ENCODE measurements around the gene SERPINB3. TPM values are rescaled to one million over a fixed set of nuclear protein-coding genes. Genes with fewer than 3 reads are reported as not detected.

SERPINB3 gene
- total RNA-seq, 1 donor from 2014 or later: not detected

DNA sequence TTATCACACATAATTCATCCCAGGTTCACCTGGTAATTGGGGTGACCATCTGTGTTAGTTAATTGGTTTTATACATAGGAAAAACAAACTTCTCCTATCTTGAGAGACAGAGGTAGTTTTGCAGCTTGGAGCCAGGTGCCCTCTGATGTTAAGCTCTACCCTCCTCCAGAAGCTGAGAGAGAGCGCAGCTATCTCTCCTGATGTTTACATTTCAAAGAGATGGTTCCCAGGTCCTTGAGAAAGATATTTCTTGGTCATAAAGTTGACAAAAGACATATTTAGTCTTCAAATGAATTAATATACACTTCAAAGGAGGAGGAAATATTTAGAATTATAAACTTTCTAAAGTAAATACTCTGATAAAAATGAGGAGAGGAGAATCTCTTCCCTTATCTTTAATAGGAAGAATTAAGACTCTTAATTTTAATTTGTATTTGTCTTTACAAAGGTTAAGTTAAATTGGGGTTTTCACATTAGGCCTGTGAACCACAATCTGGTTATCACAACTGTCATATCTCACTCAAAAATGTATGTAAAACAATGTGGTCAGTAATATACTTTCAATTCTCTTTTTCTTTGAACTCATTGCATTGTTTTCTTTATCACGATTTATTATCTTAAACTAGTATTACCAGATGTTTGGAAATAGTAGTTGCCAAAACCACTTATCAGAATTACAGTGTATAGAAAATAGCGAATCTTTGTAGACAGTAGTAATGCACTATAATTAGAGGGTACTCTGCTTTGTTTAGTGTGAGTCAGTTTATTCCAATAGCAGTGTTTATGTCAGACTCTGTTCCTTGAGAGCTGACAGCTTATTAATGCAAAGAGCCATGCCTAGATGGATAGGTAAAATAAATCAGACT, 44.4 kb downstream of the SERPINB3 start:
- TF ChIP-seq, protein P1, sequence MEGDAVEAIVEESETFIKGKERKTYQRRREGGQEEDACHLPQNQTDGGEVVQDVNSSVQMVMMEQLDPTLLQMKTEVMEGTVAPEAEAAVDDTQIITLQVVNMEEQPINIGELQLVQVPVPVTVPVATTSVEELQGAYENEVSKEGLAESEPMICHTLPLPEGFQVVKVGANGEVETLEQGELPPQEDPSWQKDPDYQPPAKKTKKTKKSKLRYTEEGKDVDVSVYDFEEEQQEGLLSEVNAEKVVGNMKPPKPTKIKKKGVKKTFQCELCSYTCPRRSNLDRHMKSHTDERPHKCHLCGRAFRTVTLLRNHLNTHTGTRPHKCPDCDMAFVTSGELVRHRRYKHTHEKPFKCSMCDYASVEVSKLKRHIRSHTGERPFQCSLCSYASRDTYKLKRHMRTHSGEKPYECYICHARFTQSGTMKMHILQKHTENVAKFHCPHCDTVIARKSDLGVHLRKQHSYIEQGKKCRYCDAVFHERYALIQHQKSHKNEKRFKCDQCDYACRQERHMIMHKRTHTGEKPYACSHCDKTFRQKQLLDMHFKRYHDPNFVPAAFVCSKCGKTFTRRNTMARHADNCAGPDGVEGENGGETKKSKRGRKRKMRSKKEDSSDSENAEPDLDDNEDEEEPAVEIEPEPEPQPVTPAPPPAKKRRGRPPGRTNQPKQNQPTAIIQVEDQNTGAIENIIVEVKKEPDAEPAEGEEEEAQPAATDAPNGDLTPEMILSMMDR (IDR thresholded peaks at IDR 0.05; ENCODE audit: unreplicated experiment): no peak
- no peaks in the 10 kb centered on the region for H3K27me3 Mint-ChIP-seq (ENCODE audit: unreplicated experiment)
- H3K36me3 Mint-ChIP-seq (ENCODE audit: low read depth, unreplicated experiment): no peaks in the 10 kb centered on the region

DNA sequence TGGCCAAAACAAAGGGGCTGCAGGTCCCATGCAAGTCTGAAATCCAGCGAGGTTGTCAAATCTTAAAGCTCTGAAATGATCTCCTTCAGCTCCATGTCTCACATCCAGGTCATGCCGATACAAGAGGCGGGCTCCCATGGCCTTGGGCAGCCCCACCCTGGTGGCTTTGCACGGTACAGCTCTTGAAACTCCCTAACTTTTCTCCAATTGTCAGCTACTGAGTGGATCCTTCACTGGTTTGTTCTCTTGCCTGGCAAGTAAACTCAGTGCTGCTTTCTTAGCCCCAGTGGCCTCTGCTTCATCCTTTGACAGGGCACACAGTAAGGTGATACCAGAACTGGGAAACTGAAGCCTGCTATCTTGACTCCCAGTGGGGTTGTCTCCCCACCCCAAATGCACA, 48.3 kb downstream of the SERPINB3 start:
- no peak overlapping the region for H3K4me3 Mint-ChIP-seq (ENCODE audit: unreplicated experiment)
- no peaks in the 10 kb centered on the region for H3K36me3 Mint-ChIP-seq (ENCODE audit: low read depth, unreplicated experiment)
- no peak for DNase-seq (ENCODE audit: low spot score)
- H3K9me3 Mint-ChIP-seq (ENCODE audit: unreplicated experiment): no peaks in the 10 kb centered on the region
- no peak overlapping the region for H3K27ac Mint-ChIP-seq (ENCODE audit: unreplicated experiment)
- H3K4me1 Mint-ChIP-seq (ENCODE audit: unreplicated experiment): no peaks in the 10 kb centered on the region
- TF ChIP-seq, protein P1 (IDR thresholded peaks at IDR 0.05; ENCODE audit: unreplicated experiment): no peak
- H3K27me3 Mint-ChIP-seq (ENCODE audit: unreplicated experiment): no peaks in the 10 kb centered on the region

More for the DNA sequence above, 44.4 kb downstream of the SERPINB3 start:
- no peak overlapping the region for H3K4me3 Mint-ChIP-seq (ENCODE audit: unreplicated experiment)
- no peaks in the 10 kb centered on the region for H3K4me1 Mint-ChIP-seq (ENCODE audit: unreplicated experiment)
- H3K27ac Mint-ChIP-seq (ENCODE audit: unreplicated experiment): no peak overlapping the region
- DNase-seq (ENCODE audit: low spot score): no peak
- no peaks in the 10 kb centered on the region for H3K9me3 Mint-ChIP-seq (ENCODE audit: unreplicated experiment)

- Mint-ChIP-seq H3K4me1 (ENCODE audit: unreplicated experiment) (no peaks in the 10 kb centered on the region), H3K36me3 (ENCODE audit: low read depth, unreplicated experiment) (no peaks in the 10 kb centered on the region), H3K27me3 (ENCODE audit: unreplicated experiment) (peaks cover 4% of the 10 kb centered on the region), H3K9me3 (ENCODE audit: unreplicated experiment) (no peaks in the 10 kb centered on the region), H3K27ac (ENCODE audit: unreplicated experiment) (no peak overlapping the region), H3K4me3 (ENCODE audit: unreplicated experiment) (no peak overlapping the region)
- TF ChIP-seq, protein P1 (IDR thresholded peaks at IDR 0.05; ENCODE audit: unreplicated experiment): no peak
- no peak for DNase-seq (ENCODE audit: low spot score)
These were observed 55.2 kb downstream of the SERPINB3 start for GRCh38 chr18:63606526-63606925.

Other genes starting within 250 kb of the SERPINB3 start
- 43.1 TPM for gene VPS4B, start 239.4 kb downstream of the SERPINB3 start, total RNA-seq (ENCODE audit: unreplicated experiment)
- gene SERPINB5, start 184.9 kb downstream of the SERPINB3 start, total RNA-seq (ENCODE audit: unreplicated experiment): not detected
- gene SERPINB12, start 119.5 kb downstream of the SERPINB3 start, total RNA-seq (ENCODE audit: unreplicated experiment): not detected
- not detected for gene SERPINB13, start 74.5 kb downstream of the SERPINB3 start, total RNA-seq (ENCODE audit: unreplicated experiment)
- 0.41 TPM for gene SERPINB4, start 17.6 kb downstream of the SERPINB3 start, total RNA-seq (ENCODE audit: unreplicated experiment)
- gene SERPINB11, start 41.1 kb upstream of the SERPINB3 start, total RNA-seq (ENCODE audit: unreplicated experiment): not detected
- gene SERPINB7, start 113.5 kb upstream of the SERPINB3 start, total RNA-seq (ENCODE audit: unreplicated experiment): not detected
- gene SERPINB2, start 225.8 kb upstream of the SERPINB3 start, total RNA-seq (ENCODE audit: unreplicated experiment): not detected
- gene SERPINB10, start 246.1 kb upstream of the SERPINB3 start, total RNA-seq (ENCODE audit: unreplicated experiment): not detected